ENCODE data around the gene FAM171A2.
"Not testable (repeated sequence)": the region's sequence is repeated elsewhere in the genome, so short reads cannot be mapped to it uniquely, and the experiment has no call there.

Gene FAM171A2

GRCh38 chr17:44360144-44360533 is 3.5 kb downstream of the FAM171A2 start:
- DNase-seq (ENCODE audit: low read depth), result no peak

DNA sequence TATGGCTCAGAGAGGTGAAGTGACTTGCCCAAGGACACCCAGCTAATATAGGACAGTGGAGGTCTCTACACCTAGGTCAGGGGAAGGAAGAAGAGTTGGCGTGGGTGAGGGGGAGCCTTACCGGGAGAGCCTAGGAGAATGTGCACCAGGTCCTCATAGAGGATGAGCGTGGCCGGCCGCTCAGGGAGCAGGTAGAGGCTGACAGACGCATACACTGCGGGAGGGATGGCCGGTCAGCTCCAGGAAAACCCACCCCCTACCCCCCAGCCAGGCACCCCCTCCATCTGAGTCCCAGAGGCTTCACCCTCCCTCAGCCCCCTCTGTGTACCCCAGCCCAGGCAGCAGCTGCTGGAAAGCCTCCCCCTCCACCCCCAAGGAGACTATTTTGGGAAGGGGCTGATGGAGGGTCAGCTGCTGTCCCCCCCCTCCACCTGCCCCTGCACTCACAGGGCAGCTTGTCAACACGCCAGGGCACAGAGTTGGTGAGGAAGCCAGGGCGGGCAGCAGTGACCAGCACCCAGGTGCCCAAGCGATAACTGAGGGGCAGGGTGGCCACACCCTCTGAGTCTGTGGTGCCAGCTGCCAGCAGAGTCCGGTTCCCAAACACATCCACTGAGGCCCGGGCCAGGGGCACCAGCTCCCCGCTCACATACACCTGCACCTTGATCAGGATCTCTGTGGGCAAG is 4.1 kb downstream of the FAM171A2 start:
- DNase-seq (ENCODE audit: low read depth), result no peak

DNA sequence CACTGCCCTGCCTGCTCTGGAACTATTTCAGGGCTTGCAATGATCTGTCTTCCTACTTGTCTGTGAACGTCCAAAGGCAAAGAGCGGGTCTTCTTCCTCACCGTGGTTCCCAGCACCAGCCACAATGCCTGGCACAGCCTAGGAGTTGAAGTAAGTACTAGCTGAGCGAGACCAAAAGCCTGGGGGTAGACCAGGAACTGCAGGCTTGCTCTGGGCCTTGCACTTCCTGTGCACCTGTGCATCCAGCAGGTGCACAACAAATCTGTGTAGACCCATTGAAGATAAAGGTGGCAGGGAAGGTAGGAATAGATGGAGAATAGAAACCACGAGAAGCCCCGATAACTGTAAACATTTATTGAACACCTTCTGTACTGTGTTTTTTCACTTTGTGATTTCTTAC is 4.6 kb downstream of the FAM171A2 start:
- no peak for DNase-seq (ENCODE audit: low read depth)

DNA sequence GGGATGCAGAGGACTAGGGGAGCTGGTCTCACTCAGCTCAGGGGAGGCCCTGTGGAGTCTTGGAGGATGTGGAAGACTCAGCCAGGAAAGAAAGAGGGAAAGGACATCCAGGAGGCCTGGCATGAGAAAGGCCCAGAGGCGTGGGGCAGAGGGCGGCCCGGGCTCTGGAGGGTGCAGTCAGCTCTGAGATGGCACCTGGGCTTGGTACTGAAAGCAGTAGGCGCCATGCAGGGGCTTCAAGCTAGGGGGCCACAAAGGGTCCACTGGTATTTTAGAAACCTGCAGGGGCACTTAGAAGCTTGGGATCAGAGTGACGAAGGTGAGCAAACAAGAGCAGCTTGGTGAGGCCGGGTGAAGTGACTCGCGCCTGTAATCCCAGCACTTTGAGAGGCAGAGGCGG is 5.6 kb downstream of the FAM171A2 start:
- no peak for DNase-seq (ENCODE audit: low read depth)

- DNase-seq (ENCODE audit: low read depth), result no peak
Observed at GRCh38 chr17:44356241-44356640, 7.4 kb downstream of the FAM171A2 start.

GRCh38 chr17:44355642-44356099 is 8.0 kb downstream of the FAM171A2 start:
- no peak for DNase-seq (ENCODE audit: low read depth)

- no peak for DNase-seq (ENCODE audit: low read depth)
Observed at GRCh38 chr17:44354582-44355561, 8.8 kb downstream of the FAM171A2 start.

DNA sequence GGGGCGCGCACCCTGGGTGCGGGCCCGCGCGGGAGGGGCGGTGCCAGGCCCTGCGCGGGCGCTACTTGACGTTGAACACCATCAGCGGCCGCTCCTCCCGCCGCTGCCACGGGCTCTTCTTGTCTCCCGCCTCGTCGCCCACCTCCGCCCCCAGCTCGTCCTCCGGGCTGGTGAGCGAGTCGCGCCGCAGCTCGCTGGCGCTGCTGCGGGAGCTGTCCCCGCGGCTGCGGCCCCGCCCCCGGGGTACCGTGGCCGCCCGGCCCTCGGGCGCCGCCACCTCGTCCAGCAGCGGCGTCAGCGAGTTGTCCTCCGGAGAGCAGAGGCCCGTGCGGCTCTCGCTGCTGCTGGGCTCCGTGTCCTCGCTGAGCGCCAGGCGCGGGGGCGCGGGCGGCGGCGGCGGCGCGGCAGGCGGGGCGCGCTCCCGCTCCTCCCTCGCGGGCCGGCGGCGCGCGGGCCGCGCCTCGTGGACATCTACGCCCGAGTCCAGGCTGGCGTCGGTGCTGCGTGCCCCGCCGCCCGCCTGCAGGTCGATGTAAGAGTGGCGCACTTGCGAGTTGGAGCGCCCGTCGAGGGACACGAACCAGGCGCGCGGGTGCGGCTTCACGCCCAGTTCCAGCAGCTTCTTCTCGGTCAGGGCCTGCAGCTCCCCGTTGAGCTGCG is 9.9 kb downstream of the FAM171A2 start:
- no peak for DNase-seq (ENCODE audit: low read depth)

GRCh38 chr17:44352828-44353671 is 10.6 kb downstream of the FAM171A2 start:
- no peak for DNase-seq (ENCODE audit: low read depth)

GRCh38 chr17:44351961-44352827 is 11.5 kb downstream of the FAM171A2 start:
- DNase-seq (ENCODE audit: low read depth), result no peak

DNA sequence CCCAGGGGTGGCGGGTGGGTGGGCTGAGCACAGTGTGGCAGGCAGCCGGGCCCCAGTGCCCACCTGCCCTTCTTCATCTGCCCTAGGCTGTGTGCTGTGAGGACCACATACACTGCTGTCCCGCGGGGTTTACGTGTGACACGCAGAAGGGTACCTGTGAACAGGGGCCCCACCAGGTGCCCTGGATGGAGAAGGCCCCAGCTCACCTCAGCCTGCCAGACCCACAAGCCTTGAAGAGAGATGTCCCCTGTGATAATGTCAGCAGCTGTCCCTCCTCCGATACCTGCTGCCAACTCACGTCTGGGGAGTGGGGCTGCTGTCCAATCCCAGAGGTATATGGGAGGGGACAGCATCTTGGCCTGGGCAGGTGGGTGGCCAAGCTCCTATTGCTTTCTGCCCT is 12.2 kb downstream of the FAM171A2 start:
- DNase-seq (ENCODE audit: low read depth), result no peak

DNA sequence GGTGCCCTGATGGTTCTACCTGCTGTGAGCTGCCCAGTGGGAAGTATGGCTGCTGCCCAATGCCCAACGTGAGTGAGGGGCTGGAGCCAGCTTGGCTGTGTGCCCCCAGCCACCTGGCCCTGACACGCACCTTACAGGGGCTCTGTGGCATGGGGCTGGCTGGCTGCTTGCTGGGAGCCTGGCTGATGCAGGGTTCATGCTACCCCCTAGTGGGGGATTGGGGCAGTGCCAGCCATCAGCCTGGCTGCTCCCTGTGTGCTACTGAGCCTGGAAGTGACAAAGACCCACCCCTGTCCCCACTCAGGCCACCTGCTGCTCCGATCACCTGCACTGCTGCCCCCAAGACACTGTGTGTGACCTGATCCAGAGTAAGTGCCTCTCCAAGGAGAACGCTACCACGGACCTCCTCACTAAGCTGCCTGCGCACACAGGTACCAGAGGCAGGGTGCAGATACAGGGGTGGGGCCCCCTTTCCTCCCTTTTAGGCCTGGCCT is 12.9 kb downstream of the FAM171A2 start:
- DNase-seq (ENCODE audit: low read depth), result no peak

DNA sequence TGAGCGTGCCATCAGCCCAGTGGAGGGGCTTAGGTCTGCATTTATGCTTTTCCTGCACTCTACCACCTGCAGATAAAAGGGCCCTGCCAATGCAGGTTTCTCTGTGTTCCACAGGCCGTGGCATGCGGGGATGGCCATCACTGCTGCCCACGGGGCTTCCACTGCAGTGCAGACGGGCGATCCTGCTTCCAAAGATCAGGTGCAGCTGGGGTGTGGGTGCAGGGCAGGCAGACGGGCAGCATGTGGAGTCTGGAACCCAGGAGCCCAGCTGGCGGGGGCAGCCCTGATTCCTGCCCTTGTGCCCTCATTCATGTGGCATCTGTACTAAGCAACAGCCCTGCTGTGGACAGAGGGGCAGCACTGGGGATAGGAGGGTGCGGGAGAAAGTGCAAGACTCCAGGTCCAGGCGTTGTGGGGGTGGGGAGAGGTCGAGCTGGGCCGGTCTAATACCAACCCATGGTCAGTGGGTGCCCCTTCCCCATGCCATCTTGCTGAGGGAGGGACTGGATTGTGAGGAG is 14.0 kb downstream of the FAM171A2 start:
- no peak for DNase-seq (ENCODE audit: low read depth)

DNA sequence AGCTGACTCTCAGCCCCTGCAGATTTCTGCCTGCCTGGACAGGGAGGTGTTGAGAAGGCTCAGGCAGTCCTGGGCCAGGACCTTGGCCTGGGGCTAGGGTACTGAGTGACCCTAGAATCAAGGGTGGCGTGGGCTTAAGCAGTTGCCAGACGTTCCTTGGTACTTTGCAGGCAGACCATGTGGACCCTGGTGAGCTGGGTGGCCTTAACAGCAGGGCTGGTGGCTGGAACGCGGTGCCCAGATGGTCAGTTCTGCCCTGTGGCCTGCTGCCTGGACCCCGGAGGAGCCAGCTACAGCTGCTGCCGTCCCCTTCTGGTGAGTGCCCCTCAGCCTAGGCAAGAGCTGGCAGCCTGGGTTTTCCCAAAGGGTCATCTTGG is 14.7 kb downstream of the FAM171A2 start:
- no peak for DNase-seq (ENCODE audit: low read depth)

DNA sequence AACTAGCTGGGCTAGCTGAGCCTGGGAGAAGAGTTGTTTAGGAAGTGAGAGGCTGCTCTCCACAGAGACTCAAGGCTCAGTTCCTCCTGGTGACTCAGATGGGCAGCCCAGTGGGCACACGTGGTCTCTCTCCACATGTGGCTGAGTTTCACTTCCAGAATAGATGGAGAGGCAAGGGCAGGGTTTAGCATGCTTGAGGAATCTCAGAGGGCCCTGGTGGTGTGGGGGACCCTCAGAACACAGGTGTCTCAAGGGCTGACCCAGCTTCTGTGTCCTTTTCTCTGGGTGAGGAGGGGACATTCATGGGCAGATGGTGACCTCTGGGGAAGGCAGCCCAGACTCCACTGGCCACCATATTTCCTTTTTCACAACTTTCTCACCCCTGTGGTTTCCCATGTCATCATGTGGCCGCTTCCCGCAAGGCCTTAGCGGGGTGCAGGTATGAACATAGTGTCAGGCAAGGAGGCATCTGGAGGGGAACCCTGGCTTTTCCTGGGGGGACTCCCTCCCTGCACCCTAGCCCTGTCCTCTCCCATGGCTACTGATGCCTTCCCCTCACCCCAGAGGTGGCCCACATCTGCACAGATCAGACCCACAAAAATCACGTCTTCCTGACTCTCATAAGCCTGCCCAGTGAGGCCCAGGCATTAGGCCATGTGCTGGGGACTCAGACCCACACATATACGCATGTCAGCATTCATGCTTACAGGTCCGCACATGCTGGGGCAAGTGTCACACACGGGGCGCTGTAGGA is 15.2 kb downstream of the FAM171A2 start:
- no peak for DNase-seq (ENCODE audit: low read depth)

GRCh38 chr17:44347206-44348055 is 16.2 kb downstream of the FAM171A2 start:
- not testable (repeated sequence) for DNase-seq (ENCODE audit: low read depth)

DNA sequence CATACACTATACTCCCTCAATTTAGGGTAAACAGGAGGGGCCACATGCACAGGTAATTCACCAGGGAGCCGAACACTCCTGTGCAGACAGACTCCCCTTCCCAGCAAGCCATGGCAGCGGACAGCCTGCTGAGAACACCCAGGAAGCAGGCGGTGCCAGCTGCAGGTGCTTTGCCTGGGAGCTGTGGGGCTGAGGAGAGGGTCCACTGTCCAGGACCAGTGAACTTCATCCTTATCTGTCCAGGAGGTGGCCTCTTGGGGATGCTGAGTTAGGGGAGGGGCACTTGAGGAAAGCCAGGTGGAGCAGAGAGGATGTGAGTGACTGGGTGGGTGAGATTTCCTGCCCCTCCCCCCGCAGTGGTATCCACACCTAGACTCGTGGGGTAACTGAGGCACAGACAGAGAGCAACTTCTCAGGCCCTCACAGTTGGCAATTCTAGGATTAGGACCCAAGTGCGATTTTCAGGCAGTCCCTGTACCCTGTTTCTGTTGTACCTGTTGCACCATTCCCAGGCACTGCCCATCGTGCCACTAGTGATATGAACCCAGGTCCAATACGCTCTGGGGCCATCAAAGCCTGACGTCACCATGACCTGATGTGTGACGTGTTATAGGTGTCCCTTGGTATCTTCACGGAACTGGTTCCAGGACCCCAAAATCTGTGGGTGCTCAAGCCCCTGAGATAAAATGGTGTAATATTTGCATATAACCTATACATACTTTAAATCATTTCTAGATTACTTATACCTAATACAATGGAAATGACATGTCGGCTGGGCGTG is 17.4 kb downstream of the FAM171A2 start:
- DNase-seq (ENCODE audit: low read depth), result no peak

Data from HS-5 (cell line).